HG03457 (cell line): ENCODE results near the gene SEC22C.
"Not testable (repeated sequence)": the region's sequence is repeated elsewhere in the genome, so short reads cannot be mapped to it uniquely, and the experiment has no call there.

Source experiments
- ATAC-seq: cut with Tn5 transposase; IDR thresholded peaks from one replicate; pipeline ENCODE4 v1.9.1; 2021; ENCODE audit warnings: moderate number of reproducible peaks; ENCODE audit not compliant: unreplicated experiment

SEC22C gene

GRCh38 chr3:42581709-42582473 lies at the start of gene SEC22C:
TSS of gene SEC22C (minus strand) at chr3:42581967. CDS start at chr3:42569046, 12,921 bp downstream.
- peak; percentile 71 for ATAC-seq

GRCh38 chr3:42613462-42613861 lies 31.7 kb upstream of the SEC22C start:
- no peak for ATAC-seq

GRCh38 chr3:42612928-42613327 lies 31.2 kb upstream of the SEC22C start:
- no peak for ATAC-seq

GRCh38 chr3:42612217-42612616 lies 30.4 kb upstream of the SEC22C start:
- ATAC-seq: no peak

GRCh38 chr3:42610976-42611375 lies 29.2 kb upstream of the SEC22C start:
- no peak for ATAC-seq

- ATAC-seq: no peak
Measured at GRCh38 chr3:42608581-42608980, 26.8 kb upstream of the SEC22C start.

- no peak for ATAC-seq
Measured at GRCh38 chr3:42605546-42606173, 23.9 kb upstream of the SEC22C start.

- ATAC-seq: no peak
Measured at GRCh38 chr3:42602961-42603360, 21.2 kb upstream of the SEC22C start.

- no peak for ATAC-seq
Measured at GRCh38 chr3:42601896-42602581, 20.3 kb upstream of the SEC22C start.

- peak; percentile 23 for ATAC-seq
Measured at GRCh38 chr3:42600958-42601675, 19.4 kb upstream of the SEC22C start.

- ATAC-seq: peak; percentile 77
Measured at GRCh38 chr3:42600111-42600957, 18.6 kb upstream of the SEC22C start, which contains the start of gene NKTR. TSS of gene NKTR (plus strand) at chr3:42600686. CDS start at chr3:42601007, 321 bp downstream.

- ATAC-seq: not testable (repeated sequence)
Measured at GRCh38 chr3:42597098-42597497, 15.3 kb upstream of the SEC22C start.

GRCh38 chr3:42595682-42596081 lies 13.9 kb upstream of the SEC22C start:
- no peak for ATAC-seq

- no peak for ATAC-seq
Measured at GRCh38 chr3:42593635-42594034, 11.9 kb upstream of the SEC22C start.

- ATAC-seq: no peak
Measured at GRCh38 chr3:42591811-42592210, 10.0 kb upstream of the SEC22C start.

- ATAC-seq: no peak
Measured at GRCh38 chr3:42590989-42591756, 9.4 kb upstream of the SEC22C start.

- no peak for ATAC-seq
Measured at GRCh38 chr3:42589382-42590109, 7.8 kb upstream of the SEC22C start.

GRCh38 chr3:42588625-42589024 lies 6.9 kb upstream of the SEC22C start:
- ATAC-seq: no peak
